GM19455 (cell line): ENCODE measurements around the gene BICRA.
"Not testable (repeated sequence)": the region's sequence is repeated elsewhere in the genome, so short reads cannot be mapped to it uniquely, and the experiment has no call there.

Experiments
- ATAC-seq: cut with Tn5 transposase; IDR thresholded peaks from one replicate; pipeline ENCODE4 v1.9.1; 2021; ENCODE audit not compliant: unreplicated experiment

Gene BICRA

GRCh38 chr19:47626238-47626637 is 17.3 kb downstream of the BICRA start:
- no peak for ATAC-seq

DNA sequence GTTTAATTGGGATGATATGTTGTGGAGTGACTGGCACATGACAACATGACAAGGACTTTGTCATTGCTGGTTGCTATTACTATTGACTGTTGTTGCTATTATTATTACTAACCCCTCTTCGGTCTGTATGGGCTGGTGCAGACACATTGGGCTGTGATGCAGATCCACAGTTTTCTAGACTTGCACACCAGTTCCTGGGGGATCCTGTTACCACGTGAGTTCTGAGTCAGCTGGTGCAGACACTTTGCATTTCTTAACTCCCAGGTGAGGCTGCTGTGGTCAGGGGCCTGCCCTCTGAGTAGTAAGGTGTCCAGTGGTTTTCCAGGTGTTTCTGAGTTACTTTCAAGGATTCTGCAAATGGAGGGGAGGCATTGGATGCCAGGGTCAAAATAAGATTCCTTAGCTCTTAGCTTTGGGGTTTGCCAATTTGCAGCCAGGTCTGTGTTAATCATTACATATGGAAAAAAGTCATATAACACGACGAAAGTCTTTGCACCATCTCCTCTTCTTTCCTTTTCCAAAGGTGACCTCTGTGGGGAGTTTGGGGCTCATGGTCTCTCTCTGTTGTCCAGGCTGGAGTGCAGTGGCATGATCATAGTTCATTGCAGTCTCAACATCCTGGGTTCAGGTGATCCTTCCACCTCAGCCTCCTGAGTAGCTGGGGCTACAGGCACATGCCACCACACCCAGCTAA is 19.3 kb downstream of the BICRA start:
- no peak for ATAC-seq

- ATAC-seq = no peak
Observed at GRCh38 chr19:47630594-47630993, 21.7 kb downstream of the BICRA start.

DNA sequence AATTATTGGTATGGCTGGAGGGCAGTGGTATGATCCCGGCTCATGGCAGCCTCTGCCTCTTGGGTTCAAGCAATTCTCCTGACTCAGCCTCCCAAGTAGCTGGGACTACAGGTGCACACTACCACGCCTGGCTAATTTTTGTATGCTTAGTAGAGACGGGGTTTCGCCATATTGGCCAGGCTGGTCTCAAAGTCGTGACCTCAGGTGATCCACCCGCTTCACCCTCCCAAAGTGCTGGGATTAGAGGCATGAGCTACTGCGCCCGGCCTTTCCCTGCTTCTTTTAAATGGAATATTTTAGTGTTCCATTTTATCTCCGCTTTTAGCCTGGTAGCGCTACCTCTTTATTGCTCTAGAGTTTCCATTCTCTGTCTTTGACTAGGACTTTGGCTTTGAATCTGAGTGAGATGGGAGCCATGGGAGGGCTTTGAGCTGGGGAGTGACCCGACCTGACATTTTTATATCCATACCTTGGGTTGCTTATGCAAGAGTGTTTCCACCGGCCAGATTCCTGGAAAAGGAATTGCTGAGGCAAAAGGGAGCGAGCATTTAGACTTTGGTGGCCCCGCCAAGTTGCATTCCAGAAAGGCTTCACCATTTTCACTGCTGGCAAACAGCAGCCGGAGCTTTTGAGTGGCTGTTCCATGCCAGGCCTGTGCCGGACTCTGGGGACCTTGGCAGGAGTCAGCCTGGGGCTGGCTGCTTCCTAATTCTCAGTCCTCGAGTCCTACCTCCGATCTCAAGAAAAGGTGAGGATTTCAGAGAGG is 22.9 kb downstream of the BICRA start:
- no peak for ATAC-seq

DNA sequence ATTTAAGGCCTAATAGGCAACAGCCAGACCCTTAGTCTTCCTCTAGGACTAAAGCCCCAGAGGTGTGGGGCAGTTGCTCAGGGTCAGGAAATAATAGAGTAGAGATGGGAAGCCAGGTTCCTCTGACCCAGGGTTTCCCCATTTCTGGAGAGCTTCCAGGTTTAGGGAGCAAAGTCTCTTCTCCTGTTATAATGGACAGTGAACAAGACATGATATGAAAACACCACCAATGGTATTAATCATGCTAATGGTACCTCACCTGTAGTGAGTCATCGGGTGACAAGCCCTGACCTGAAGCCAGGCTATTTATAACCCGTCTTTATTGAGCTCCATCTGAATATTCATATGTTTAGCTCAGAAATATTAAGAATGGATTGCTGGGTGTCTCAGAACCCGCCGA is 24.6 kb downstream of the BICRA start:
- no peak for ATAC-seq

DNA sequence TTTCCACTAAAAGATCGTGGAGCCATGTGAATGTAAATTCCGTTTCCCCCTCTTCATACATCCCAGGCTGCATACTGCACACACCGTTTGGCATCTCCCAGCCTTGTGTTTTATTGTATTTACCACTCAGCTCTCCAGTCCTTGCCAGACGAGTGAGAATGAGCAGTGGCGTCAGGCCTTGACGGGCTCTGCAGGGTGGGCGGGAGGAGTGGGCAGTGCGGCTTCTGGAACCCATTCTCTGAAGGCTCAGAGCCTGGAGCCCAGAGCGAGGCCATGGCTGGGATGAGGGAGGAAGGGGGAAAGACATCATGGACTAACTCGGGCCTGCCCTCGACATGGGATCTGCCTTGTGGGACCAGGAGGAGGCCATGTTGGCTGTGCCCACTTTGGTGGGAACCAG is 25.1 kb downstream of the BICRA start:
- ATAC-seq = no peak

GRCh38 chr19:47635152-47635754 is 26.3 kb downstream of the BICRA start:
- not testable (repeated sequence) for ATAC-seq

GRCh38 chr19:47637550-47637949 is 28.6 kb downstream of the BICRA start:
- ATAC-seq = no peak

- no peak for ATAC-seq
Observed at GRCh38 chr19:47641891-47642485, 33.1 kb downstream of the BICRA start.

DNA sequence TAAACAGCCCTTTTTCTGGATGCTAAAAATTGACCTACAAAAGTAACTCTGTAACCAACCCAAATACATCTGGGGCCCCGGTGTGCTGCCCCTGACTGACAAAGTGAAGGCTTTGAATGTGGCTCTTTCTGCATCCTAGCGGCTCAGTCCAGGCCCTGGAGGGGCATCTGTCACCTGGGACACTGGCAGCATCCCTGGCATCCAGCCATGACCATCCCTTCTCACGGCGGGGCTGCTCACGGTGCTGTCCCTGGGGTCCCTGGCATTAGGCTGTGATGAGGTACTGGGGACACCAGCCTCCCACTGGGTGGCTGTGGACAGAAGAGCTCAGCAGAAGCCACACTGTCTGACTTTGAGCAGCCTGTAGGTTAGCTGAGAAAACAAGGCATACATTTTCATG is 34.3 kb downstream of the BICRA start:
- ATAC-seq = no peak

GRCh38 chr19:47644199-47644598 is 35.3 kb downstream of the BICRA start:
- no peak for ATAC-seq

GRCh38 chr19:47644743-47645482 is 36.0 kb downstream of the BICRA start:
- ATAC-seq = no peak

DNA sequence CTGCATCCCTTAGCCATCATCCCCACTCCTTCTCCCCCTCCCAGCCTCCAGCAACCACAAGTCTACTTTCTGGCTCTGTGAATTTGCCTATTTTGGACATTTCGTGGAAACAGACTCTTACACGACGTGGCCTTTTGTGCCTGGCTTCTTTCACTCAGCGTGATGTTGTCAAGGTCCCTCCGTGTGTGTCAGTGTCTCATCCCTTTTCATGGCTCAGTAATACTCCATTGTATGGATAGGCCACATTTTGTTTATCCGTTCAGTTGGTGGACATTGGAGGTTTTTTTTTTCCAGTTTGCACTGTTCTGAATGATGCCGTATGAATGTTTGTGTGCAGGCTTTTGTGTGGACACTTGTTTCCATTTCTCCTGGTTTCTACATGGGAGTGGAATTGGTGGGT is 38.0 kb downstream of the BICRA start:
- no peak for ATAC-seq

- no peak for ATAC-seq
Observed at GRCh38 chr19:47649588-47649987, 40.7 kb downstream of the BICRA start.

DNA sequence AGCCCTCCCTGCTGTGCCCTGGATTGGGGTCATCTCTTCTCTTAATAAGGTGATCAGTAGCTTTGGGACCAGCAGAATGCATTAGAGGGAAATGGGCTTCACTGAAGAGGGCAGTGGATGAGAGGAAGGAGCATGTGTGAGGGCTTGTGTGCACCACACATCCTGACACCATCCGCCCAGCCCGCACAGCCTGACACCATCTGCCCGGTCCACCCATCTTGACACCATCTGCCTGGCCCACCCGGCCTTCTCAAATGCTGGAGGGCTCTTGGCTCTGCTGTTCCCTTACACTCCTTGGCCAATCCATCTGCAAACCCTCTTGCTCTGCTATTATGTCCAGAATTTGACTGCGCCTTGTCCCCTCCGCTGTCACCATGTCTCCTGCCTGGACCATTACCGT is 41.8 kb downstream of the BICRA start:
- no peak for ATAC-seq

DNA sequence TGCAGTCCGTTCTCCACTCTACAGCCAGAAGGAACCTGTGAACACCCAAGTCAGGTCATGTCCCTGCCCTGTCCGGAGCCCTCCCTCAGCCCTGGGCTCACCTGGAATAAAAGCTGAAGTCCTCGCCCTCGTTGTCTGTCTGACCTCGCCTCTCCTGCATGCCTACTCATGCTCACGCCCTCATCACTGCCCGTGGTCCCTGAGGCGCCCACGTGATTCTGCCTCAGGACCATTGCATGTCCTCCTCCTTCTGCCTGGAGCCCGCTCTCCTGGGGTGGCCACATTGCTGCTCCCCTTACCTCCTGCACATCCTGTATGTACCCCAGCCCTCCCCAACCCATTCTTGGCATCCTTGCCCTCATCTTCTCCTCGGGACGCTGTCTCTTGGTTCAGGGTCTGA is 42.2 kb downstream of the BICRA start:
- no peak for ATAC-seq

- no peak for ATAC-seq
Observed at GRCh38 chr19:47651691-47652090, 42.8 kb downstream of the BICRA start.

GRCh38 chr19:47652285-47652684 is 43.4 kb downstream of the BICRA start:
- ATAC-seq = no peak

- no peak for ATAC-seq
Observed at GRCh38 chr19:47653856-47654255, 44.9 kb downstream of the BICRA start.

- no peak for ATAC-seq
Observed at GRCh38 chr19:47657719-47658118, 48.8 kb downstream of the BICRA start.
